Measurements from ENCODE around the gene ANGEL1. TPM values are rescaled to one million over a fixed set of nuclear protein-coding genes. Genes with fewer than 3 reads are reported as not detected.

ANGEL1 gene
- total and polyA plus RNA-seq, 9 of the 15 experiments (the other 6 are each of a cell fraction or from before 2014, with no cell fraction given) = 2.1 to 22.2 (median 7.3) TPM

DNA sequence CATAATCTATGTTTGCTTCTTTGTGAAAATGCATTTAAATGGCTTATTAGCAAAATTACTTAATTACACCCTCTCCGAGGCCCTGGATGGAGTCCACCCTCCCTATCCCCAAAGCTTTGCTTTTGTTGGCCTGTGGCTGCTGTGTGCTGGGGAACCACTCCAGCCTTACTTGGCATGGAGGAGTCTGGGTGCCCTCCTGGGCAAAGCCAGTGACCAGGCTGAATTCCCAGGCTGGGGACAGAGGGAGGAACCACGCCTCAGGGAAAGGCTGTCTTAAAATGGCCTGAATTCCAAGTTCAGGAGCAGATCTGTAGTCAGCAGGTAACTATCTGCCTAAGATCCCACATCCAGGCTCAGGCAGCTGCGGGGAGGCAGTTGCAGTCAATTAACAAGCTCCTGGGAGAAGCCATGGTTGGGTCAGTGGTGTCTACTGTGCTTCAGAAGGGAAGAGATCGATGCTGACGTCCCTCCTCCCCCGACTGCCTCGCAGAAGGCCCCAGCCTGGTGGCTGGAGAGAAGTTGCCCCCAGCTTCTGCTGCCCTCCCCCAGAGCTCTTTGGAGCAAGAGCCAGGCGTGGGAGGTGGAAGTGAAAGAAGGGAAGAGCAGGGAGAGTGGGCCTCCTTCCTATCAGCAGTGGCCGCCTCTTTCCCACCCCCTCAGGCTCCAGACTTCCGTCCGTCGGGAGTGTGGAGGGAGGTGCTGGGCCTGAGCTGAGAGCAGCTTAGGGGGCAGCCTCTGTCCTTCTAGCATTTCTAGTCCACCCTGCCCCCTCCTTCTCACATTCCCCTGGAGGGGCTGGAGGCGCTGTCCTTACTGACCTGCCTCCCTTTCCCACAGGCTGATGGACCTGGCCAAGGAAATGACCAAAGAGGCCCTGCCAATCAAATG, 40.1 kb downstream of the ANGEL1 start:
- peak; percentile 65 to 79 (median 78) for DNase-seq (ENCODE audit: extremely low read depth in 1 of 4, low spot score in 3 of 4)
- peak; percentile 59 for ATAC-seq
- Histone ChIP-seq H3K27ac (ENCODE audit: extremely low read depth, low read depth, low read length) (peak overlapping the region; percentile 68; the same call in 2 of the 3 replicates), H3K79me2 (ENCODE audit: control insufficient read depth, insufficient read depth, low read length) (no peaks in the 10 kb centered on the region), H3K36me3 (ENCODE audit: control insufficient read depth, insufficient read depth, low read length) (no peaks in the 10 kb centered on the region), H2AFZ (ENCODE audit: low read depth, low read length) (peak overlapping the region; percentile 92), H3K9me1 (ENCODE audit: control insufficient read depth, insufficient read depth, low read length) (peaks cover 4% of the 10 kb centered on the region), H3K4me2 (ENCODE audit: insufficient read depth, low read length) (peak overlapping the region; percentile 65), H3K9me3 (replicated peaks; ENCODE audit: control insufficient read depth, insufficient read depth, low read depth, low read length) (no peaks in the 10 kb centered on the region), H4K20me1 (replicated peaks; ENCODE audit: control insufficient read depth, insufficient read depth, low read length) (no peaks in the 10 kb centered on the region), H3K27me3 (ENCODE audit: control insufficient read depth in 2 of 2, insufficient read depth in 2 of 2, low read length in 2 of 2) (no peaks in the 10 kb centered on the region), H3K4me1 (replicated peaks in 1 of 2; ENCODE audit: control insufficient read depth in 2 of 2, insufficient read depth in 2 of 2, low read length in 2 of 2) (peaks cover 40 to 62% of the 10 kb centered on the region in 2 experiments), H3K4me3 (no peak overlapping the region; the same call in 1 of the 2 replicates), H3K9ac (ENCODE audit: insufficient read depth in 1 of 2, low read depth in 2 of 2, low read length in 2 of 2) (peak overlapping the region; percentile 44 to 47; a peak in 3 of 4 replicates)
- intact Hi-C loops (cut with micrococcal nuclease) = no loop called here
- BruUV-seq (replicated peaks) = no TSS peak
- POLR2A ChIA-PET = interaction anchor here (0.7 to 1.1 kb wide), 2 partner anchors 9 to 88 kb away, joined by 3 to 5 read pairs; no protein-coding TSS in a partner anchor
- CTCF ChIA-PET (ENCODE audit: low intra/inter-chr PET ratio) = no interaction called here
- WGBS (ENCODE audit: insufficient coverage, low coverage, missing lambda C conversion rate) = 9% methylated on average over 10 of the region's 13 CpGs
- FAIRE-seq = peak; percentile 85
- in situ Hi-C loops (cut with MboI) = no loop called here
- TF ChIP-seq SMC3 (conservative IDR thresholded peaks at IDR 0.05; ENCODE audit: insufficient read depth, low read depth, low read length) = no peak
- TF ChIP-seq RBM22 (IDR thresholded peaks at IDR 0.05; ENCODE audit: low read depth, low read length, poor library complexity, severe bottlenecking) = no peak
- TF ChIP-seq RBM17 (IDR thresholded peaks at IDR 0.05; ENCODE audit: borderline replicate concordance, low read depth, low read length) = no peak
- TF ChIP-seq RFX1 (IDR thresholded peaks at IDR 0.05) = no peak
- TF ChIP-seq SMAD1 (IDR thresholded peaks at IDR 0.05; ENCODE audit: low read depth, low read length, partially characterized antibody) = no peak
- no peak for TF ChIP-seq PRMT5 (CRISPR knock-in tag; IDR thresholded peaks at IDR 0.05)
- no peak for TF ChIP-seq SNAPC5 (CRISPR knock-in tag; IDR thresholded peaks at IDR 0.05)
- TF ChIP-seq CHCHD3 (CRISPR knock-in tag; IDR thresholded peaks at IDR 0.05) = no peak
- TF ChIP-seq SIN3A (IDR thresholded peaks at IDR 0.05; ENCODE audit: borderline replicate concordance in 2 of 2, control insufficient read depth in 1 of 2, low read depth in 2 of 2, low read length in 2 of 2) = no peak
- TF ChIP-seq, protein P1, sequence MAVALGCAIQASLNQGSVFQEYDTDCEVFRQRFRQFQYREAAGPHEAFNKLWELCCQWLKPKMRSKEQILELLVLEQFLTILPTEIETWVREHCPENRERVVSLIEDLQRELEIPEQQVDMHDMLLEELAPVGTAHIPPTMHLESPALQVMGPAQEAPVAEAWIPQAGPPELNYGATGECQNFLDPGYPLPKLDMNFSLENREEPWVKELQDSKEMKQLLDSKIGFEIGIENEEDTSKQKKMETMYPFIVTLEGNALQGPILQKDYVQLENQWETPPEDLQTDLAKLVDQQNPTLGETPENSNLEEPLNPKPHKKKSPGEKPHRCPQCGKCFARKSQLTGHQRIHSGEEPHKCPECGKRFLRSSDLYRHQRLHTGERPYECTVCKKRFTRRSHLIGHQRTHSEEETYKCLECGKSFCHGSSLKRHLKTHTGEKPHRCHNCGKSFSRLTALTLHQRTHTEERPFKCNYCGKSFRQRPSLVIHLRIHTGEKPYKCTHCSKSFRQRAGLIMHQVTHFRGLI (CRISPR knock-in tag; IDR thresholded peaks at IDR 0.05) = no peak
- TF ChIP-seq ZNF589 (CRISPR knock-in tag; IDR thresholded peaks at IDR 0.05; ENCODE audit: low read depth) = no peak
- no peak for TF ChIP-seq MTA2 (IDR thresholded peaks at IDR 0.05; ENCODE audit: low read depth)
- no peak for TF ChIP-seq SRSF3 (IDR thresholded peaks at IDR 0.05; ENCODE audit: insufficient read depth, low read length)
- no peak for TF ChIP-seq ZNF644 (tag; IDR thresholded peaks at IDR 0.05; ENCODE audit: low read depth)
- TF ChIP-seq SETDB1 (IDR thresholded peaks at IDR 0.05; ENCODE audit: low read length) = no peak
- TF ChIP-seq, protein P2, sequence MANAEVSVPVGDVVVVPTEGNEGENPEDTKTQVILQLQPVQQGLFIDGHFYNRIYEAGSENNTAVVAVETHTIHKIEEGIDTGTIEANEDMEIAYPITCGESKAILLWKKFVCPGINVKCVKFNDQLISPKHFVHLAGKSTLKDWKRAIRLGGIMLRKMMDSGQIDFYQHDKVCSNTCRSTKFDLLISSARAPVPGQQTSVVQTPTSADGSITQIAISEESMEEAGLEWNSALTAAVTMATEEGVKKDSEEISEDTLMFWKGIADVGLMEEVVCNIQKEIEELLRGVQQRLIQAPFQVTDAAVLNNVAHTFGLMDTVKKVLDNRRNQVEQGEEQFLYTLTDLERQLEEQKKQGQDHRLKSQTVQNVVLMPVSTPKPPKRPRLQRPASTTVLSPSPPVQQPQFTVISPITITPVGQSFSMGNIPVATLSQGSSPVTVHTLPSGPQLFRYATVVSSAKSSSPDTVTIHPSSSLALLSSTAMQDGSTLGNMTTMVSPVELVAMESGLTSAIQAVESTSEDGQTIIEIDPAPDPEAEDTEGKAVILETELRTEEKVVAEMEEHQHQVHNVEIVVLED (CRISPR knock-in tag; IDR thresholded peaks at IDR 0.05) = no peak
- TF ChIP-seq NR1H2 (CRISPR knock-in tag; IDR thresholded peaks at IDR 0.05) = no peak
- TF ChIP-seq CXXC5 (CRISPR knock-in tag; IDR thresholded peaks at IDR 0.05) = no peak

Data from K562 (cell line).